Measurements from ENCODE around the gene VIT. TPM values are rescaled to one million over a fixed set of nuclear protein-coding genes. Genes with fewer than 3 reads are reported as not detected.
A peak's percentile ranks its signal among the peaks of the same experiment; 100 is the strongest.
"Not testable (repeated sequence)": the region's sequence is repeated elsewhere in the genome, so short reads cannot be mapped to it uniquely, and the experiment has no call there.

VIT gene
- total RNA-seq, 1 experiment from 2014 or later = not detected

- no peaks in the 10 kb centered on the region for H3K36me3 ChIP-seq (replicated peaks; ENCODE audit: control insufficient read depth, insufficient read depth, low read length)
- peak; percentile 32 for DNase-seq
- no peak overlapping the region for H3K4me3 ChIP-seq (ENCODE audit: insufficient read depth, low read depth, low read length)
- no peaks in the 10 kb centered on the region for H3K27me3 ChIP-seq (ENCODE audit: control insufficient read depth, insufficient read depth, low read length)
Observed at GRCh38 chr2:36667931-36668330, 28.6 kb upstream of the VIT start.

- Histone ChIP-seq H3K36me3 (replicated peaks; ENCODE audit: control insufficient read depth, insufficient read depth, low read length) (no peaks in the 10 kb centered on the region), H3K27me3 (ENCODE audit: control insufficient read depth, insufficient read depth, low read length) (no peaks in the 10 kb centered on the region), H3K4me3 (ENCODE audit: insufficient read depth, low read depth, low read length) (no peak overlapping the region)
- DNase-seq = no peak
Observed at GRCh38 chr2:36670881-36671595, 25.5 kb upstream of the VIT start.

- no peak for DNase-seq
- no peaks in the 10 kb centered on the region for H3K27me3 ChIP-seq (ENCODE audit: control insufficient read depth, insufficient read depth, low read length)
- H3K36me3 ChIP-seq (replicated peaks; ENCODE audit: control insufficient read depth, insufficient read depth, low read length) = no peaks in the 10 kb centered on the region
Observed at GRCh38 chr2:36671731-36672130, 24.8 kb upstream of the VIT start.

GRCh38 chr2:36672199-36672598, 24.3 kb upstream of the VIT start:
- DNase-seq = no peak
- no peaks in the 10 kb centered on the region for H3K27me3 ChIP-seq (ENCODE audit: control insufficient read depth, insufficient read depth, low read length)
- H3K36me3 ChIP-seq (replicated peaks; ENCODE audit: control insufficient read depth, insufficient read depth, low read length) = no peaks in the 10 kb centered on the region
- H3K4me3 ChIP-seq (ENCODE audit: insufficient read depth, low read depth, low read length) = no peak overlapping the region

More at GRCh38 chr2:36671731-36672130, 24.8 kb upstream of the VIT start:
- no peak overlapping the region for H3K4me3 ChIP-seq (ENCODE audit: insufficient read depth, low read depth, low read length)

GRCh38 chr2:36675579-36676282, 20.8 kb upstream of the VIT start:
- Histone ChIP-seq H3K4me3 (ENCODE audit: insufficient read depth, low read depth, low read length) (no peak overlapping the region), H3K36me3 (replicated peaks; ENCODE audit: control insufficient read depth, insufficient read depth, low read length) (no peaks in the 10 kb centered on the region), H3K27me3 (ENCODE audit: control insufficient read depth, insufficient read depth, low read length) (no peaks in the 10 kb centered on the region)
- no peak for DNase-seq

GRCh38 chr2:36676364-36676763, 20.1 kb upstream of the VIT start:
- Histone ChIP-seq H3K27me3 (ENCODE audit: control insufficient read depth, insufficient read depth, low read length) (no peaks in the 10 kb centered on the region), H3K36me3 (replicated peaks; ENCODE audit: control insufficient read depth, insufficient read depth, low read length) (no peaks in the 10 kb centered on the region), H3K4me3 (ENCODE audit: insufficient read depth, low read depth, low read length) (no peak overlapping the region)
- no peak for DNase-seq

- H3K4me3 ChIP-seq (ENCODE audit: insufficient read depth, low read depth, low read length) = no peak overlapping the region
- no peaks in the 10 kb centered on the region for H3K27me3 ChIP-seq (ENCODE audit: control insufficient read depth, insufficient read depth, low read length)
- DNase-seq = no peak
- H3K36me3 ChIP-seq (replicated peaks; ENCODE audit: control insufficient read depth, insufficient read depth, low read length) = no peaks in the 10 kb centered on the region
Observed at GRCh38 chr2:36677386-36677785, 19.1 kb upstream of the VIT start.

- no peak for DNase-seq
- no peaks in the 10 kb centered on the region for H3K36me3 ChIP-seq (replicated peaks; ENCODE audit: control insufficient read depth, insufficient read depth, low read length)
- no peak overlapping the region for H3K4me3 ChIP-seq (ENCODE audit: insufficient read depth, low read depth, low read length)
- no peaks in the 10 kb centered on the region for H3K27me3 ChIP-seq (ENCODE audit: control insufficient read depth, insufficient read depth, low read length)
Observed at GRCh38 chr2:36677996-36678605, 18.4 kb upstream of the VIT start.

GRCh38 chr2:36678856-36679255, 17.7 kb upstream of the VIT start:
- no peaks in the 10 kb centered on the region for H3K27me3 ChIP-seq (ENCODE audit: control insufficient read depth, insufficient read depth, low read length)
- H3K4me3 ChIP-seq (ENCODE audit: insufficient read depth, low read depth, low read length) = no peak overlapping the region
- DNase-seq = no peak
- no peaks in the 10 kb centered on the region for H3K36me3 ChIP-seq (replicated peaks; ENCODE audit: control insufficient read depth, insufficient read depth, low read length)

- DNase-seq = no peak
- no peaks in the 10 kb centered on the region for H3K36me3 ChIP-seq (replicated peaks; ENCODE audit: control insufficient read depth, insufficient read depth, low read length)
- H3K27me3 ChIP-seq (ENCODE audit: control insufficient read depth, insufficient read depth, low read length) = no peaks in the 10 kb centered on the region
- no peak overlapping the region for H3K4me3 ChIP-seq (ENCODE audit: insufficient read depth, low read depth, low read length)
Observed at GRCh38 chr2:36680012-36680411, 16.5 kb upstream of the VIT start.

- no peak for DNase-seq
- Histone ChIP-seq H3K27me3 (ENCODE audit: control insufficient read depth, insufficient read depth, low read length) (no peaks in the 10 kb centered on the region), H3K4me3 (ENCODE audit: insufficient read depth, low read depth, low read length) (no peak overlapping the region), H3K36me3 (replicated peaks; ENCODE audit: control insufficient read depth, insufficient read depth, low read length) (no peaks in the 10 kb centered on the region)
Observed at GRCh38 chr2:36682562-36682961, 13.9 kb upstream of the VIT start.

- H3K36me3 ChIP-seq (replicated peaks; ENCODE audit: control insufficient read depth, insufficient read depth, low read length) = no peaks in the 10 kb centered on the region
- H3K27me3 ChIP-seq (ENCODE audit: control insufficient read depth, insufficient read depth, low read length) = no peaks in the 10 kb centered on the region
- no peak for DNase-seq
- H3K4me3 ChIP-seq (ENCODE audit: insufficient read depth, low read depth, low read length) = no peak overlapping the region
Observed at GRCh38 chr2:36683002-36683401, 13.5 kb upstream of the VIT start.

- DNase-seq; H3K4me3 ChIP-seq (ENCODE audit: insufficient read depth, low read depth, low read length); H3K36me3 ChIP-seq (replicated peaks; ENCODE audit: control insufficient read depth, insufficient read depth, low read length); H3K27me3 ChIP-seq (ENCODE audit: control insufficient read depth, insufficient read depth, low read length): not testable (repeated sequence)
Observed at GRCh38 chr2:36688291-36688690, 8.2 kb upstream of the VIT start.

GRCh38 chr2:36689013-36689412, 7.5 kb upstream of the VIT start:
- DNase-seq; H3K36me3 ChIP-seq (replicated peaks; ENCODE audit: control insufficient read depth, insufficient read depth, low read length); H3K27me3 ChIP-seq (ENCODE audit: control insufficient read depth, insufficient read depth, low read length); H3K4me3 ChIP-seq (ENCODE audit: insufficient read depth, low read depth, low read length): not testable (repeated sequence)

GRCh38 chr2:36692121-36692520, 4.4 kb upstream of the VIT start:
- H3K4me3 ChIP-seq (ENCODE audit: insufficient read depth, low read depth, low read length) = no peak overlapping the region
- DNase-seq = no peak
- H3K36me3 ChIP-seq (replicated peaks; ENCODE audit: control insufficient read depth, insufficient read depth, low read length) = no peaks in the 10 kb centered on the region
- H3K27me3 ChIP-seq (ENCODE audit: control insufficient read depth, insufficient read depth, low read length) = no peaks in the 10 kb centered on the region

All from H7 (cell line).